SK-N-SH (cell line): ENCODE measurements around the gene HNRNPC. TPM values are rescaled to one million over a fixed set of nuclear protein-coding genes. Genes with fewer than 3 reads are reported as not detected.

Experiments
- CTCF ChIA-PET: fragments of 300-600, 350-600 bp; formaldehyde crosslinking; extraction: SDS; loops from one replicate; lab custom pipeline; 2021; lab: Yijun Ruan, JAX
- POLR2A ChIA-PET: fragments of 350-600 bp; sonication (Branson Sonifier 250); formaldehyde crosslinking; extraction: SDS; loops from one replicate; lab custom pipeline; 2020; ENCODE audit warnings: antibody characterized with exemption, inconsistent platforms; lab: Yijun Ruan, JAX
- DNase-seq: peaks from one replicate; pipeline ENCODE4 v3.0.0; 2012
- H2AFZ ChIP-seq: fragments of 200-600 bp; sonication (generic); 2 replicates; pipeline ENCODE4 v1.8.1; 2016; ENCODE audit warnings: antibody characterized with exemption, mild to moderate bottlenecking, low read depth
- H3F3A ChIP-seq: fragments of 200-600 bp; sonication (generic); replicated peaks from 2 replicates; pipeline ENCODE3; 2016; ENCODE audit warnings: antibody characterized with exemption, mild to moderate bottlenecking; ENCODE audit not compliant: insufficient read depth
- H3K27ac ChIP-seq, 2 experiments: fragments of 200-500 bp in 1 of 2; fragments of 200-600 bp in 1 of 2; sonication (Bioruptor generic) in 1 of 2; sonication (generic), shearing (Covaris generic) in 1 of 2; 2 replicates each; pipeline versions ENCODE4 v1.5.1 to v1.6.1; 2014 to 2016; ENCODE audit warnings: low read depth in 2 of 2, inconsistent platforms in 1 of 2, low read length in 1 of 2, mild to moderate bottlenecking in 1 of 2, mixed read lengths in 1 of 2
- H3K27me3 ChIP-seq: fragments of 200-600 bp; sonication (generic), shearing (Covaris generic); 2 replicates; pipeline ENCODE4 v1.6.1; 2016; ENCODE audit warnings: mixed run types; ENCODE audit not compliant: insufficient read depth
- H3K36me3 ChIP-seq, 2 experiments: fragments of 200-500 bp in 1 of 2; fragments of 200-600 bp in 1 of 2; sonication (Bioruptor generic) in 1 of 2; sonication (generic) in 1 of 2; replicated peaks in 1 of 2; 2 replicates each; pipeline versions ENCODE3 to v1.5.1; 2014 to 2016; ENCODE audit warnings: low read length in 1 of 2, mild to moderate bottlenecking in 1 of 2; ENCODE audit not compliant: insufficient read depth in 2 of 2, control insufficient read depth in 1 of 2
- H3K4me1 ChIP-seq, 2 experiments: fragments of 200-500 bp in 1 of 2; fragments of 200-600 bp in 1 of 2; sonication (Bioruptor generic) in 1 of 2; sonication (generic), shearing (Covaris generic) in 1 of 2; 2 replicates each; pipeline versions ENCODE4 v1.5.1 to v1.6.1; 2014 to 2016; ENCODE audit warnings: low read depth in 1 of 2, low read length in 1 of 2, mixed run types in 1 of 2; ENCODE audit not compliant: insufficient read depth in 2 of 2, control insufficient read depth in 1 of 2
- H3K4me2 ChIP-seq: fragments of 200-600 bp; sonication (generic), shearing (Covaris generic); 2 replicates; pipeline ENCODE4 v1.6.1; 2017; ENCODE audit warnings: mixed run types
- H3K4me3 ChIP-seq, 2 experiments: fragments of 200-500 bp in 1 of 2; fragments of 200-600 bp in 1 of 2; sonication (Bioruptor generic) in 1 of 2; sonication (generic), shearing (Covaris generic) in 1 of 2; 2 replicates each; pipeline versions ENCODE4 v1.5.1 to v1.8.1; 2014 to 2016; ENCODE audit warnings: low read depth in 2 of 2, inconsistent platforms in 1 of 2, low read length in 1 of 2, mild to moderate bottlenecking in 1 of 2, mixed read lengths in 1 of 2, moderate library complexity in 1 of 2
- H3K79me2 ChIP-seq: fragments of 200-600 bp; sonication (generic); 2 replicates; pipeline ENCODE4 v1.8.1; 2017; ENCODE audit warnings: mild to moderate bottlenecking; ENCODE audit not compliant: insufficient read depth
- H3K9ac ChIP-seq: fragments of 200-600 bp; sonication (generic); 2 replicates; pipeline ENCODE4 v1.6.1; 2017; ENCODE audit warnings: mixed run types
- H3K9me2 ChIP-seq: fragments of 200-600 bp; sonication (generic); 2 replicates; pipeline ENCODE4 v1.6.1; 2017; ENCODE audit warnings: mixed run types
- H3K9me3 ChIP-seq: fragments of 200-600 bp; sonication (generic); 2 replicates; pipeline ENCODE4 v1.6.1; 2017; ENCODE audit warnings: mixed run types, mild to moderate bottlenecking, moderate library complexity
- H4K20me1 ChIP-seq: fragments of 200-600 bp; sonication (generic); 2 replicates; pipeline ENCODE4 v1.6.1; 2017; ENCODE audit warnings: mild to moderate bottlenecking, mixed run types; ENCODE audit not compliant: insufficient read depth
- CHD2 ChIP-seq: fragments of 150-350 bp; IDR thresholded peaks from 2 replicates; pipeline ENCODE4 v1.6.1; 2018; ENCODE audit warnings: low read length; ENCODE audit not compliant: partially characterized antibody
- ELF1 ChIP-seq: IDR thresholded peaks from 2 replicates; pipeline ENCODE4 v1.4.0; 2012
- EZH2phosphoT487 ChIP-seq: fragments of 200-600 bp; sonication (generic); IDR thresholded peaks from 2 replicates; pipeline ENCODE4 v1.6.1; 2017; ENCODE audit warnings: low read depth, mixed run types, mild to moderate bottlenecking, antibody characterized with exemption, moderate library complexity, borderline replicate concordance
- GATA2 ChIP-seq: sonication (generic); formaldehyde crosslinking; IDR thresholded peaks from 2 replicates; pipeline ENCODE4 v1.5.0; 2020; ENCODE audit warnings: mild to moderate bottlenecking, missing genetic modification reagents
- JUND ChIP-seq: IDR thresholded peaks from 2 replicates; pipeline ENCODE4 v1.4.0; 2012
- NFIC ChIP-seq: IDR thresholded peaks from 2 replicates; pipeline ENCODE4 v1.4.0; 2012; ENCODE audit warnings: borderline replicate concordance
- NRF1 ChIP-seq: IDR thresholded peaks from 2 replicates; pipeline ENCODE4 v1.6.1; 2012; ENCODE audit warnings: low read depth, mild to moderate bottlenecking, low read length
- RCOR1 ChIP-seq: fragments of 150-350 bp; IDR thresholded peaks from 2 replicates; pipeline ENCODE4 v1.6.1; 2017; ENCODE audit warnings: antibody characterized with exemption, low read length
- RXRA ChIP-seq: IDR thresholded peaks from 2 replicates; pipeline ENCODE4 v1.4.0; 2012; ENCODE audit warnings: low read depth, mild to moderate bottlenecking, borderline replicate concordance
- SIN3A ChIP-seq: IDR thresholded peaks from 2 replicates; pipeline ENCODE4 v1.6.1; 2012; ENCODE audit warnings: low read depth, mild to moderate bottlenecking, low read length, moderate library complexity, borderline replicate concordance
- WGBS: methylation state at CpG from one replicate; pipeline ENCODE4 v1.1.6; 2017; ENCODE audit warnings: low lambda C conversion rate; 5-methylcytosine and 5-hydroxymethylcytosine counted together
- polyA plus RNA-seq, 3 experiments: library from polyadenylated mRNA; depleted of rRNA; stranded (reverse); fragments of >200 nt; gene quantifications; 2 replicates each; pipeline ENCODE4 v1.2.3, GENCODE V29; 2012
- TF ChIP-seq, protein P1 (sequence below): IDR thresholded peaks from 2 replicates; pipeline ENCODE4 v1.4.0; 2012; ENCODE audit warnings: low read depth, borderline replicate concordance
- TF ChIP-seq, protein P2 (sequence below): IDR thresholded peaks from 2 replicates; pipeline ENCODE4; 2012
- TF ChIP-seq, protein P3 (sequence below): IDR thresholded peaks from 2 replicates; pipeline ENCODE4 v1.6.1; 2012; ENCODE audit warnings: mild to moderate bottlenecking, low read depth, low read length, moderate library complexity
- TF ChIP-seq, protein P4 (sequence below): IDR thresholded peaks from 2 replicates; pipeline ENCODE4 v1.4.0; 2012; ENCODE audit warnings: low read depth, borderline replicate concordance
- TF ChIP-seq, protein P5 (sequence below): fragments of 200-600 bp; sonication (generic); IDR thresholded peaks from 2 replicates; pipeline ENCODE4 v1.6.1; 2017; ENCODE audit warnings: antibody characterized with exemption, mild to moderate bottlenecking, moderate library complexity

HNRNPC gene
- polyA plus RNA-seq, 1 of the 3 experiments (the other 2 are of a cell fraction) = 341 TPM

DNA sequence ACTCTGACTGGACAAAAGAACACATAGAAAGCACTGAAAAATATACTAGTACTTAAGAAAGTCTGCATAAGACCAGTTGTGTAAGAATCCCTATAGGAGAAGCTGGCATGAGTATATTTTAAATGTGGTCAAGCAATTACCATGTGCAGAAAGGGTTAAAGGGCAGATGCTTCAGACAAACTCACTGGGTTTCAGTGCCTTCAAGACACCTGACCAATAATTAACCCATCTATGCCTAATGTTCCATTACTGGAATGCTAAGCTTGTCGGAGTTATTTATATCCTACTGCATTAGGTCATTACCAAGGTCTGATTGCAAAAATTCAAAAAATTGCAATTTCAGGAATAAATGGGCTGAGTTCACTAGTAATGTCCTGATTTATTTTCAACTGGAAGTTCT lies 41.3 kb downstream of the HNRNPC start:
- 94% methylated on average over 1 of the region's 1 CpG for WGBS
- no peak for DNase-seq
- no peak overlapping the region for H3K9ac ChIP-seq

More for the DNA sequence above, 41.3 kb downstream of the HNRNPC start:
- peaks cover 27% of the 10 kb centered on the region for H3F3A ChIP-seq
- CTCF ChIA-PET = interaction anchor here (0.6 to 1.0 kb wide), 2 partner anchors 11 to 272 kb away, joined by 3 read pairs; no protein-coding TSS in a partner anchor
- H3K4me3 ChIP-seq = no peak overlapping the region
- H3K79me2 ChIP-seq = peaks cover 100% of the 10 kb centered on the region
- no peak overlapping the region for H2AFZ ChIP-seq
- POLR2A ChIA-PET = no interaction called here
- peaks cover 98% of the 10 kb centered on the region for H4K20me1 ChIP-seq
- H3K36me3 ChIP-seq = peaks cover 82 to 88% of the 10 kb centered on the region in 2 experiments
- H3K27ac ChIP-seq = no peak overlapping the region
- TF ChIP-seq NRF1 (no peak), ELF1 (no peak), JUND (no peak), RCOR1 (no peak), EZH2phosphoT487 (no peak), NFIC (no peak), CHD2 (no peak), RXRA (no peak), SIN3A (no peak), GATA2 (CRISPR knock-in tag) (no peak)
- TF ChIP-seq, protein P1, sequence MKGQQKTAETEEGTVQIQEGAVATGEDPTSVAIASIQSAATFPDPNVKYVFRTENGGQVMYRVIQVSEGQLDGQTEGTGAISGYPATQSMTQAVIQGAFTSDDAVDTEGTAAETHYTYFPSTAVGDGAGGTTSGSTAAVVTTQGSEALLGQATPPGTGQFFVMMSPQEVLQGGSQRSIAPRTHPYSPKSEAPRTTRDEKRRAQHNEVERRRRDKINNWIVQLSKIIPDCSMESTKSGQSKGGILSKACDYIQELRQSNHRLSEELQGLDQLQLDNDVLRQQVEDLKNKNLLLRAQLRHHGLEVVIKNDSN = no peak
- TF ChIP-seq, protein P2, sequence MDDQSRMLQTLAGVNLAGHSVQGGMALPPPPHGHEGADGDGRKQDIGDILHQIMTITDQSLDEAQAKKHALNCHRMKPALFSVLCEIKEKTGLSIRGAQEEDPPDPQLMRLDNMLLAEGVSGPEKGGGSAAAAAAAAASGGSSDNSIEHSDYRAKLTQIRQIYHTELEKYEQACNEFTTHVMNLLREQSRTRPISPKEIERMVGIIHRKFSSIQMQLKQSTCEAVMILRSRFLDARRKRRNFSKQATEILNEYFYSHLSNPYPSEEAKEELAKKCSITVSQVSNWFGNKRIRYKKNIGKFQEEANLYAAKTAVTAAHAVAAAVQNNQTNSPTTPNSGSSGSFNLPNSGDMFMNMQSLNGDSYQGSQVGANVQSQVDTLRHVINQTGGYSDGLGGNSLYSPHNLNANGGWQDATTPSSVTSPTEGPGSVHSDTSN = no peak
- TF ChIP-seq, protein P3, sequence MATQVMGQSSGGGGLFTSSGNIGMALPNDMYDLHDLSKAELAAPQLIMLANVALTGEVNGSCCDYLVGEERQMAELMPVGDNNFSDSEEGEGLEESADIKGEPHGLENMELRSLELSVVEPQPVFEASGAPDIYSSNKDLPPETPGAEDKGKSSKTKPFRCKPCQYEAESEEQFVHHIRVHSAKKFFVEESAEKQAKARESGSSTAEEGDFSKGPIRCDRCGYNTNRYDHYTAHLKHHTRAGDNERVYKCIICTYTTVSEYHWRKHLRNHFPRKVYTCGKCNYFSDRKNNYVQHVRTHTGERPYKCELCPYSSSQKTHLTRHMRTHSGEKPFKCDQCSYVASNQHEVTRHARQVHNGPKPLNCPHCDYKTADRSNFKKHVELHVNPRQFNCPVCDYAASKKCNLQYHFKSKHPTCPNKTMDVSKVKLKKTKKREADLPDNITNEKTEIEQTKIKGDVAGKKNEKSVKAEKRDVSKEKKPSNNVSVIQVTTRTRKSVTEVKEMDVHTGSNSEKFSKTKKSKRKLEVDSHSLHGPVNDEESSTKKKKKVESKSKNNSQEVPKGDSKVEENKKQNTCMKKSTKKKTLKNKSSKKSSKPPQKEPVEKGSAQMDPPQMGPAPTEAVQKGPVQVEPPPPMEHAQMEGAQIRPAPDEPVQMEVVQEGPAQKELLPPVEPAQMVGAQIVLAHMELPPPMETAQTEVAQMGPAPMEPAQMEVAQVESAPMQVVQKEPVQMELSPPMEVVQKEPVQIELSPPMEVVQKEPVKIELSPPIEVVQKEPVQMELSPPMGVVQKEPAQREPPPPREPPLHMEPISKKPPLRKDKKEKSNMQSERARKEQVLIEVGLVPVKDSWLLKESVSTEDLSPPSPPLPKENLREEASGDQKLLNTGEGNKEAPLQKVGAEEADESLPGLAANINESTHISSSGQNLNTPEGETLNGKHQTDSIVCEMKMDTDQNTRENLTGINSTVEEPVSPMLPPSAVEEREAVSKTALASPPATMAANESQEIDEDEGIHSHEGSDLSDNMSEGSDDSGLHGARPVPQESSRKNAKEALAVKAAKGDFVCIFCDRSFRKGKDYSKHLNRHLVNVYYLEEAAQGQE = no peak
- TF ChIP-seq, protein P4, sequence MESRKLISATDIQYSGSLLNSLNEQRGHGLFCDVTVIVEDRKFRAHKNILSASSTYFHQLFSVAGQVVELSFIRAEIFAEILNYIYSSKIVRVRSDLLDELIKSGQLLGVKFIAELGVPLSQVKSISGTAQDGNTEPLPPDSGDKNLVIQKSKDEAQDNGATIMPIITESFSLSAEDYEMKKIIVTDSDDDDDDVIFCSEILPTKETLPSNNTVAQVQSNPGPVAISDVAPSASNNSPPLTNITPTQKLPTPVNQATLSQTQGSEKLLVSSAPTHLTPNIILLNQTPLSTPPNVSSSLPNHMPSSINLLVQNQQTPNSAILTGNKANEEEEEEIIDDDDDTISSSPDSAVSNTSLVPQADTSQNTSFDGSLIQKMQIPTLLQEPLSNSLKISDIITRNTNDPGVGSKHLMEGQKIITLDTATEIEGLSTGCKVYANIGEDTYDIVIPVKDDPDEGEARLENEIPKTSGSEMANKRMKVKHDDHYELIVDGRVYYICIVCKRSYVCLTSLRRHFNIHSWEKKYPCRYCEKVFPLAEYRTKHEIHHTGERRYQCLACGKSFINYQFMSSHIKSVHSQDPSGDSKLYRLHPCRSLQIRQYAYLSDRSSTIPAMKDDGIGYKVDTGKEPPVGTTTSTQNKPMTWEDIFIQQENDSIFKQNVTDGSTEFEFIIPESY = no peak
- TF ChIP-seq, protein P5, sequence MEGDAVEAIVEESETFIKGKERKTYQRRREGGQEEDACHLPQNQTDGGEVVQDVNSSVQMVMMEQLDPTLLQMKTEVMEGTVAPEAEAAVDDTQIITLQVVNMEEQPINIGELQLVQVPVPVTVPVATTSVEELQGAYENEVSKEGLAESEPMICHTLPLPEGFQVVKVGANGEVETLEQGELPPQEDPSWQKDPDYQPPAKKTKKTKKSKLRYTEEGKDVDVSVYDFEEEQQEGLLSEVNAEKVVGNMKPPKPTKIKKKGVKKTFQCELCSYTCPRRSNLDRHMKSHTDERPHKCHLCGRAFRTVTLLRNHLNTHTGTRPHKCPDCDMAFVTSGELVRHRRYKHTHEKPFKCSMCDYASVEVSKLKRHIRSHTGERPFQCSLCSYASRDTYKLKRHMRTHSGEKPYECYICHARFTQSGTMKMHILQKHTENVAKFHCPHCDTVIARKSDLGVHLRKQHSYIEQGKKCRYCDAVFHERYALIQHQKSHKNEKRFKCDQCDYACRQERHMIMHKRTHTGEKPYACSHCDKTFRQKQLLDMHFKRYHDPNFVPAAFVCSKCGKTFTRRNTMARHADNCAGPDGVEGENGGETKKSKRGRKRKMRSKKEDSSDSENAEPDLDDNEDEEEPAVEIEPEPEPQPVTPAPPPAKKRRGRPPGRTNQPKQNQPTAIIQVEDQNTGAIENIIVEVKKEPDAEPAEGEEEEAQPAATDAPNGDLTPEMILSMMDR = no peak
- TF ChIP-seq, all 33 proteins: peak for 0
- Histone ChIP-seq H3K4me2 (no peak overlapping the region), H3K27me3 (no peaks in the 10 kb centered on the region), H3K4me1 (no peaks in the 10 kb centered on the region), H3K9me3 (no peaks in the 10 kb centered on the region), H3K9me2 (no peaks in the 10 kb centered on the region)
